Gastrocnemius medialis (tissue), 4 donors: ENCODE results near the gene CIDEB.

Experiments used
- CTCF ChIP-seq, 5 experiments: fragments of 450-650 bp in 3 of 5; fragments of 200-600 bp in 2 of 5; sonication (generic) in 2 of 5; IDR thresholded peaks in 4 of 5; conservative IDR thresholded peaks in 1 of 5; 1 replicate in 4 of 5; 2 replicates in 1 of 5; pipeline ENCODE4 v1.5.1; 2016 to 2019; ENCODE audit warnings: antibody characterized with exemption in 5 of 5, mild to moderate bottlenecking in 3 of 5, moderate library complexity in 3 of 5
- POLR2A ChIP-seq, 2 donors: fragments of 450-650 bp; IDR thresholded peaks; one replicate each; pipeline ENCODE4 v1.6.1; 2017; ENCODE audit warnings: antibody characterized with exemption in 2 of 2, mild to moderate bottlenecking in 2 of 2, moderate library complexity in 2 of 2

GRCh38 chr14:24262821-24263733 lies 44.7 kb downstream of the CIDEB start, which contains the start of gene TGM1:
- no peak for TF ChIP-seq POLR2A (IDR thresholded peaks at IDR 0.05)
- no peak for TF ChIP-seq CTCF (IDR thresholded peaks at IDR 0.05 in 4 of 5, conservative IDR thresholded peaks at IDR 0.05 in 1 of 5)
